GM21515 (cell line): ENCODE data around the gene PIK3CB.
"Not testable (repeated sequence)": the region's sequence is repeated elsewhere in the genome, so short reads cannot be mapped to it uniquely, and the experiment has no call there.

Experiments used
- ATAC-seq: cut with Tn5 transposase; IDR thresholded peaks from one replicate; pipeline ENCODE4 v1.9.1; 2021; ENCODE audit not compliant: unreplicated experiment

PIK3CB gene

DNA sequence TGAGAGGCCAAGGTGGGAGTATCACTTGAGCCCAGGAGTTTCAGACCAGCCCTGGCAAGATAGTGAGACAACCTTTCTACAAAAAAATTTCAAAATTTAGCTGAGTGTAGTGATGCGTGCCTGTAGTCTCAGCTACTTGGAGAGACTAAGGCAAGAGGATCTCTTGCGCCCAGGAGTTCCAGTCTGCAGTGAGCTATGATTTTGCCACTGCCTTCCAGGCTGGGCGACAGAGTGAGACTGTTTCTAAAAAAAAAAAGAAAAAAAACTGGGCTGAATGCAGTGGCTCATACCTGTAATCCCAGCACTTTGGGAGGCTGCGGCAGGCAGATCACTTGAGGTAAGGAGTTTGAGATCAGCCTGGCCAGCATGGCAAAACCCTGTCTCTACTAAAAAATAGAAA, 14.0 kb upstream of the PIK3CB start:
- ATAC-seq: no peak

DNA sequence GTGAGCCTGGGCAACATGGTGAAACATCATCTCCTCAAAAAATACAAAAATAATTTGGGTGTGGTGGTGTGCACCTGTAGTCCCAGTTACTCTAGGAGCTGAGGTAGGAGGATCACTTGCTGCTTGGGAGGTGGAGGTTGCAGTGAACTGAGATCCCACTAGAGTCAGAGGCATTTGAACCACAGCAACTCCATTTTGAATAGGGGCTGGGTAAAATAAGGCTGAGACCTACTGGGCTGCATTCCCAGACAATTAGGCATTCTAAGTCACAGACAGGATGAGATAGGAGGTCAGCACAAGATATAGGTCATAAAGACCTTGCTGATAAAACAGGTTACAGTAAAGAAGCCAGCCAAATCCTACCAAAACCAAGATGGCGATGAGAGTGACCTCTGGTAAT, 12.1 kb upstream of the PIK3CB start:
- not testable (repeated sequence) for ATAC-seq

DNA sequence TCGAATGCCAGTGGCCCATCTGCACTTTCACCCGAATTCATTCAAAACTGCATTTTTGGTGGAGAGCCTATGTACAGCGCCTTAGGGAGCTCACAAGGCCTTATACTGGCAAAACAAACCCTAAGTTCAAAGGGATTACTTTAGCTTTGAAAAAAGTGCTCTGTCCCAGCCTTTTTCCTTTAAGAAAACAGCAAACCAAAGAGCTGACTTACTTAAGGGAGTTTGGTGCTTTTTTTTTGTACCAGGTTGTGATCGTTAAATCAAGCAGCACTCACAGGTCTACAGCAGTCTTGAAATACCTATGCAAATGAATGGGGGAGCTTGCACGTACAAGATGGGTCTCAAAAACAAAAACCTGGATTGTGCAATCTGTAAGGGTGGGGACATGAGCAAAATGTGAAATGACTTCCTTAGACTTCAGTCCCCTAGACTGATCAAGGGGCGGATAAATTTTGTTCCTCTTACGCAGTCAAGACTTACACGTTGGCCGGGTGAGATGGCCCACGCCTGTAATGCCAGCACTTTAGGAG, 11.6 kb upstream of the PIK3CB start:
- ATAC-seq: no peak

DNA sequence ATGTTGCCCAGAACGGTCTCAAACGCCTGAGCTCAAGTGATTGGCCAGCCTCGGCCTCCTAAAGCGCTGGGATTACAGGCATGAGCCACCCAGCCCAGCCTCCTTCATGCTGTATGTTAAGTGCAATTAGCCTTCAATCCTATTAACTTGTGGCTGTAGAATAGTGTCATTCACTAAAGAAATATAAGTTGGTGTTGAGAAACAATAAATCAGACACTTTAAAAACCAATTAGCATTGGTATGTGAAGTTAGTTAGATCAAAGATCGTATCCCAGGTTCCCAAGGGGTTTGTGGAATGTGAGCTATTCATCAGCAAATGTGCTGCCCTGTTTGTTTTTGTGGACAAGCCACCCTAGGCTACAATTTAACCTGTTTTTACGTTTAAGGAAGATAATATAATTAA, 11.0 kb upstream of the PIK3CB start:
- no peak for ATAC-seq

DNA sequence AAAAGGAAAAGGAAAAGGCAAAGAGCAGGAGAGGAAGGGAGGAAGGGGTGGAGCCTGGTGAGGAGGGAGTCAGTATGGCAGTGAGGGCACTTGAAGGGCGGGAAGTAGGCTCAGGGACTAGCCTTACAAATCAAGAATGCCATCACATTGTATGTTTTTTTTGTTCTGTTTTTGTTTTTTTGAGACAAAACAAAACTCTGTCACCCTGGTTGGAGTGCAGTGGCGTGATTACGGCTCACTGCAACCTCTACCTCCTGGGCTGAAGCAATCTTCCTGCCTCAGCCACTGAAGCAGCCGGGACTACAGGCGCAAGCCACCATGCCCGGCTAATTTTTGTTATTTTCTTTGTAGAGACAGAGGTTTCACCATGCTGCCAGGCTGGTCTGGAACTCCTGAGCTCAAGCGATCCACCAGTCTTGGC, 10.5 kb upstream of the PIK3CB start:
- no peak for ATAC-seq

DNA sequence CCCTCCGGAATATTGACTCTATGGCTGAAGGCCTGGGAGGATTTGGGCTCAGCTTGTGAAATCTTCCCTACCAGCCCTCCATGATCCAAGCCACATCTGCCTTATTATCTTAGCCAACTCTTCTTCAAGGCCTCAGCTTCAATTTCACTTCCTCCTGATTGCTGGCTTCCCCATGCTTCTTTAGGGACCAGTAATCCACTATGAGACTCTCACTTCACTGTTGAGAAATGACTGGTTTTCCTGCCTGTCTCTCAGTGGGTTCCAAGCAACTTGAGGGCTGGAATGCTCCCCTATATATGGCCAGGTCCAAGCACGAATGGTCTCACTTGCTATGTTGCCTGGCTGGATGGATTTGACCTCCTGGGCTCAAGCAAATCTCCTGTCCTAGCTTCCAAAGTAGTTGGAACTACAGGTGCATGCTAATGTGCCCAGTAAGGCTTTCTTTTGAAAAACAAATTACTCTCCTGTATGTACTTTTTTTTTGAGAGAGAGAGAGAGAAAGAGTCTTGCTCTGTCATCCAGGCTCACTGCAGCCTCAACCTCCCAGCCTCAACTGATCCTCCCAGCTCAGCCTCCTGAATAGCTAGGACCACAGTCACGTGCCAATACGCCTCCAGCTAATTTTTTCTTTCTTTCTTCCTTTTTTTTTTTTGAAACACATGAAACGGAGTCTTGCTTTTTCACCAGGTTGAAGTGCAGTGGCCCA, 7.9 kb upstream of the PIK3CB start:
- peak; percentile 80 for ATAC-seq

DNA sequence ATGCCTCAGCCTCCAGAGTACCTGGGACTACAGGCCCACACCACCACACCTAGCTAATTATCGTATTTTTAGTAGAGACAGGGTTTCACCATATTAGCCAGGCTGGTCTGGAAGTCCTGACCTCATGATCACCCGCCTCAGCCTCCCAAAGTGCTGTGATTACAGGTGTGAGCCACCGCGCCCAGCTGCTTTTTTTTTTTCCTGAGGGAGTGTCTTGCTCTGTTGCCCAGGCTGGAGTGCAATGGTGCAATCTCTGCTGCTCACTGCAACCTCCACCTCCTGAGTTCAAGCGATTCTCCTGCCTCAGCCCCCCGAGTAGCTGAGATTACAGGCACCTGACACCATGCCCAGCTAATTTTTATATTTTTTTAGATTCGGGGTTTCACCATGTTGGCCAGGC, 3.7 kb upstream of the PIK3CB start:
- ATAC-seq: not testable (repeated sequence)

DNA sequence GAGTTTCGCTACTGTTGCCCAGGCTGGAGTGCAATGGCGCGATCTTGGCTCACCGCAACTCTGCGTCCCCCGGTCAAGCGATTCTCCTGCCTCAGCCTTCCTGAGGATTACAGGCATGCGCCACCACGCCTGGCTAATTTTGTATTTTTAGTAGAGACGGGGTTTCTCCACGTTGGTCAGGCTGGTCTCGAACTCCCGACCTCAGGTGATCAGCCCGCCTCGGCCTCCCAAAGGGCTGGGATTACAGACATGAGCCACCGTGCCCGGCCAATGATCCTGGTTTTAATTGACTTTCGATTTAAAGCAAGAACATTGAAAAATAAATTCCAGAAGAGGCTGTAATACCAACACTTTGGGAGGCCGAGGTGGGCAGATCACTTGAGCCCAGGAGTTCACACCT, 1.1 kb upstream of the PIK3CB start:
- not testable (repeated sequence) for ATAC-seq

DNA sequence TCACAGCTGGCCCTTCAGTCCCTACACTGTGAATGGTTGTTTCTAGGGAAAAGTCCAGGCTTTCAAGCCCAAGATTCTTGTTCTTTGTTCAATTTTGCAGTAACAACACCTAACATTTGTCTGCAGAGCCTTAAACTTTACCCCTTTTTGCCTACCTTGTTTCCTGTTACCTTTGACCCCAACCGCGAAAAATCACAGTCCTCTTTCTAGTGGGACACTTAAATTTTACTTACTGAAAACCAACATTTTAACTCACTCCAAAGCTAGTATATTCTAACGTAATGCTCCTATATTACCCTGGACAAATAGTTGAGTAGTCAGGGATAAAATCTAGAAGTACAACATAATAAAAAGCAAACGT, 649 bp upstream of the PIK3CB start:
- no peak for ATAC-seq

DNA sequence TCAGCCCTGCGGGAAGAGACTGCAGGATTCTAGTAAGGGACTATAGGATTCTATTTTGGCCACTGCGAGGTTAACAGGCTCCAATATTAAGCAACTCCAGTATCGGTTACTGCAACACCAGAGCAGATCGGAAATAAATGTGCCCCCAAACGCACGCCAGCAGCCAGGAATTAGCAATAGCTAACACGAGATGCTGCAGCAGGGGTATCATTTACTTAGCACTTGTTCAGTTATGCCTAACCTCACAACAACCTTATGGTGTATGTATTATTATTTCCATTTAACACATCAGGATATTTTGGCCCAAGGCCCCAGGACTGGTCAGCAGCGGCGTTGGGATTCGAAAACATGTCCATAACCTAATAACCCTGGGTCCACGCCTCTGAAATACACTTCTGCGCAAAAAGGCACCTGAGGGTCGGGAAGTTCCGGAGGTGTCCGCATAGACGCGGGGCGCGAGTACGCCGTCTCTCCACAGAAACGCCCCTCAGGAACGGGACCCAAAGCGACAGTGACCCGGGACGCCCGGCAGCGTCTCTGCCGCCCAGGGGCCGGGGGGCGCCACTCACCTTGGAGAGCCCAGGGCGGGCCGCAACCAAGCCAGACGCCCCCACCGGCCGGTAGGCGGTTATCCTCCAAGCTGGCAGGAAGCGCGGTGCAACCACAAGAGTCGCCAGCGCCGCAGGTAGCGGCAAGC, 681 bp downstream of the PIK3CB start:
- peak; percentile 49 for ATAC-seq

DNA sequence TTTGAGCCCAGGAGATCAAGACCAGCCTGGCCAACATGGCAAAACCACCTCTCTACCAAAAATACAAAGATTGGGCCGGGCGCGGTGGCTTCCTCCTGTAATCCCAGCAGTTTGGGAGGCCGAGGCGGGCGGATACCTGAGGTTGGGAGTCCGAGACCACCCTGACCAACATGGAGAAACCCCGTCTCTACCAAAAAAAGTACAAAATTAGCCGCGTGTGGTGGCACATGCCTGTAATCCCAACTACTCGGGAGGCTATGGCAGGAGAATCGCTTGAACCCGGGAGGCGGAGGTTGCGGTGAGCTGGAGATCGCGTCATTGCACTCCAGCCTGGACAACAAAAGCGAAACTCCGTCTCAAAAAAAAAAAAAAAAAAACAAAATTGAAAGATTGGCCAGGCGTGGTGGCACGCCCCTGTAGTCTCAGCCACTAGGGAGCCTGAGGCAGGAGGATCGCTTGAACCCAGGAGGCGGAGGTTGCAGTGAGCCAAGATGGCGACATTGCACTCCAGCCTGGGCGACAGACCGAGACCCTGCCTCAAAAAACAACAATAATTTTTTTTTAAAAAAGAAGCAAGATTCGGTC, 2.2 kb downstream of the PIK3CB start:
- ATAC-seq: not testable (repeated sequence)

DNA sequence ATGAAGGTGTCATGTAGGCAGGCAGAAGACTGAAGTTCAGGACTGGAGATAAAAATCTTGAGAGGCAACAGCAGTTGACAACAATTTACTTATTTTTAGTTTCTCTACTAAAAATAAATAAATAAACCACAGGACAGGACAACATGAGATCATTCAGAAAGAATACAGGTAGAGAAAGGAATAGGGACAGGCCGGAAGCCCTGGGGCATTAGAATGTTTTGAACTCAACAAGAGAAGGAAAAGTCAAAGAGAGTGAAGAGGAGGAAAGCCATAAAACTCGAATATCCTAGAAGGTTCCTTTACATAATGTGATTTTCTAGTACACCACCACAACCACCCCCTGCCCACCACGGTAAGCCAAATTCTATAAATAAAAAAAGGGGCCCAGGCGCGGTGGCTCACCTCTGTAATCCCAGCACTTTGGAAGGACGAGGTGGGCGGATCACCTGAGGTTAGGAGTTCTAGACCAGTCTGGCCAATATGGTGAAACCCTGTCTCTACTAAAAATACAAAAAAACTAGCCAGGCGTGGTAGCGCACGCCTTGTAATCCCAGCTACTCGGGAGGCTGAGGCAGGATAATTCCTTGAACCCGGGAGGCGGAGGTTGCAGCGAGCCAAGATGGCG, 4.7 kb downstream of the PIK3CB start:
- no peak for ATAC-seq

DNA sequence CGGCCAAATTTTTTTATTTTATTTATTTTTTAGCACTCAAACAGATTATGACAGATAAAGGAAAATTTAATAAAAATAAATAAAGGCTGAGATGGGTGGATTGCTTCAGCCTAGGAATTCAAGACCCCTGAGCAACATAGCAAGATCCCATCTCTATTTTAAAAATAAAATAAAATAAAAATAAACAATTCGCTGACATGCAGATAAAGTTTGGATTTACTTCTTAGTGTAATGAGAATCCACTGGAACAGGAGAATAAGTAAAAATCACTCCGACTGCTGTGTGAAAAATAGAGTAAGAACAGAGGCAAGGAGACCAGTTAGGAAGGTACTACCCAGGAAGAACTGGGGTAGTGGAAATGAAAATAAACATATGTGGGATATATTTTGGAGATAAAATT, 5.6 kb downstream of the PIK3CB start:
- ATAC-seq: no peak

DNA sequence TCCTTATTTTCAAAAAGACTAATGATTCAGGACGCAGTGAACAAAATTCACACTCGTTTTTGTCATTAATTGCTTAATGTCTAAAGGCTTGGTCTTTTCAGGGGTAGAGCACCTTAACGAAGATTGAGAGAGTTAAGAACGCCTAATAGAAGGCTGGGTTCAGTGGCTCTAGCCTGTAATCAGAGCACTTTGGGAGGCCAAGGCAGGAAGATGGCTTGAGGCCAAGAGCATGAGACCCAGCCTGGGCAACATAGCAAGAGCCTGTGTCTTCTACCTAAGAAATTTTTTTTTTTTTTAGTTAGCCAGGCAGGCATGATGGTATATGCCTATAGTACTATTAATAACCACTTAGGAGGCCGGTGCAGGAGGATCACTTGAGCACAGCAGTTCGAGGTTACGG, 7.5 kb downstream of the PIK3CB start:
- no peak for ATAC-seq

DNA sequence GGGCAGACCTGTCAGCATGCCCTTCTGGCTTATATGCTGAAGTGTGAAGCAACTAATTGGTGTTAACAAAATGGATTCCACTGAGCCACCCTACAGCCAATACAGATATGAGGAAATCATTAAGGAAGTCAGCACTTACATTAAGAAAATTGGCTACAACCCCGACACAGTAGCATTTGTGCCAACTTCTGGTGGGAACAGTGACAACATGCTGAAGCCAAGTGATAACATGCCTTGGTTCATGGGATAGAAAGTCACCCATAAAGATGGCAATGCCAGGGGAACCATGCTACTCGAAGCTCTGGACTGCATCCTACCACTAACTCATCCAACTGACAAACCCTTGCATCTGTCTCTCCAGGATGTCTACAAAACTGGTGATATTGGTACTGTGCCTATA, 9.4 kb downstream of the PIK3CB start:
- no peak for ATAC-seq

DNA sequence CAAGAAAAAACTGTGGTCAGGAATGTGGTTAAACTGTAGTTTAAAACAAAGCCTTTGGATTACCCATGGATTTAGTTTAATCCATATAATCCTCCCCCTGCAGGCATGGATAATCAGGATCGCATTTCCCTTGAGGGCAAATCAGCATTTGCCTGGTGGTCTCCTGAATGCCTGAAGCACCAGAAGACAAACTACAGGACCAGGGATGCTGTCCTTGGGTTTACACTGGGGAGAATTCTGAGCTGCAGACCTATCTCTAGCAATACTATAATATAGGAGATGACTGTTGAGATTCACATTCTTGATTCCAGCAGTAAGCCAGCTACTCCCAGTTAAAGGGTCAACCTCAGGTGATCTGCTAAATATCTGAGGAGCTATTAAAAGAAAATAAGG, 10.6 kb downstream of the PIK3CB start:
- ATAC-seq: no peak

DNA sequence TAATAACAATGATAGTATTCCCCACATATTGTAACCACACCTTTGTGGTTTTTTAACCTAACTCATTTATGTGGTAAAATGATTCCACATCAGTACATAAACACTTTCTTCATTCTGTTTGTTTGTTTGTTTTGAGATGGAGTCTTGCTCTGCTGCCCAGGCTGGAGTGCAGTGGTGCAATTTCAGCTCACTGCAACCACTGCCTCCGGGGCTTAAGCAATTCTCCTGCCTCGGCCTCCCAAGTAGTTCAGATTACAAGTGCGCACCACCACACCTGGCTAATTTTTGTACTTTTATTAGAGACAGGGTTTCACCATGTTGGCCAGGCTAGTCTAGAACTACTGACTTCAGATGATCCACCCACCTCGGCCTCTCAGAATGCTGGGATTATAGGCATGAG, 14.3 kb downstream of the PIK3CB start:
- ATAC-seq: not testable (repeated sequence)

DNA sequence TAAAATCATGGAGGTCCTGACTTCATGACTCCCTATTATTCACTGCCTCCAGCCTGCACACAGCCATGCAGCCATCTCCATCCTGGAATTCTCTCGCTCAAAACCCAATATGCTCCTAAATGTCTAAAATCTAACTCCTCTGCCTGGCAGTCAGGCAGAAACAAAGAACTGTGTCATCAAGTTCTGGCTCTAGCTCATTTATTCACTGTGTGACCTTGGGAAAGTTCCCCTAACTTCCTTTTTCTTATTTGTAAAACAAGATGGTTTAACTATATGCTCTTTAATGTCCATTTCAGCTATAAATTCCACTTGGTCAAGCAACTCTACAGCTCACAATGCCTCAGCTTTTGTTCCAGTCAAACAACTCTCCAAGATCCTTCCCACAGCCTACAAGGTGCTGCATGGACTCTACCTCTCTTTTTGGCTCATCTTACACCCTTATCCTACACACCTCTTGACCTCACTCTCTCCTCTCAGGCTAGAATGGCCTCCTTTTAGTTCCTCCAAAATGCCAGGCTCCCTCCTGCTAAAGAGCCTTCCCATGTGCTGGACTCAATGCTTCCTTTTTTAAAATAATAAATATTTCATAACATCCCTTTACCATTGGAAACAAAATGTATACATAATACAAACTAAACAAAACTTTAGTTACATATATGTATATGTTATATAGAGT, 16.4 kb downstream of the PIK3CB start:
- ATAC-seq: no peak

DNA sequence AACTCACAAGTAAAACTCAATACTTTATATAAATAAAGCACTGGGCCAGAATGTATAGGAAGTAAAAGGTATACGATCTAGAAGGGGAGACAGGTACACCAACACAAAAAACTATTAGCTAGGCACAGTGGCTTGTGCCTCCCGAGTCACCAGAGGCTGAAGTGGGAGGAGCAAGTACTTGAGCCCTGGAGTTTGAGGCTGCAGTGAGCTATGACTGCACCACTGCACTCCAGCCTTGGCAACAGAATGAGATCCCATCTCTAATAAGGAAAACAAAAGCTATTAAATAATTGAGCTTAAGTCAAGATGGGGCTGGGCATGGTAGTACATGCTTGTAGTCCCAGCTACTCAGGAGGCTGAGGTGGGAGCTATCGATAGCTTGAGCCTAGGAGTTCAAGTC, 17.0 kb downstream of the PIK3CB start:
- ATAC-seq: no peak

DNA sequence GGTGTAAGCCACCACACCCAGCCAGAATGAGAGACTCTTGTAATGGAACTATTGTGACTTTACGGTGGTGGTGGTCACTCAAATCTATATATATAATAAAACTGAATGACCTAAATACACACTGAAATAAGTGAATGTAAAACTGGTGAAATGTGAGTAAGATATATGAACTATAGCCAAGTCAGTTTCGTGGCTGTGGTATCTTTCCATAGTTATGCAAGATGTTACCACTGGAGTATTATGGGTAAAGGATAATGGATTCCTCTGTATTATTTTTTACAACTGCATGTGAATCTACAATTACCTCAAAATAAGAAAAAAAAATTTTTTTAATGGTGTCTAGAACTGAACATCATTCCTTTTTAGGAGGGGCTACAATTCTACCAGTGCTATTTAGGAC, 21.9 kb downstream of the PIK3CB start:
- ATAC-seq: no peak
